Upper lobe of left lung (tissue), 4 donors: ENCODE data around the gene VAV2.

ENCODE experiments used
- CTCF ChIP-seq, 6 experiments: fragments of 450-650 bp in 4 of 6; fragments of 200-600 bp in 2 of 6; sonication (generic) in 2 of 6; IDR thresholded peaks; one replicate each; pipeline ENCODE4 v1.5.1; 2016 to 2019; ENCODE audit warnings: antibody characterized with exemption in 6 of 6
- POLR2AphosphoS5 ChIP-seq, 2 donors: sonication (generic); formaldehyde crosslinking; IDR thresholded peaks; one replicate each; pipeline ENCODE4 v1.5.1; 2017; ENCODE audit warnings: antibody characterized with exemption in 2 of 2

GRCh38 chr9:133938753-133939152 is 53.4 kb downstream of the VAV2 start:
- TF ChIP-seq CTCF (IDR thresholded peaks at IDR 0.05), result no peak
- TF ChIP-seq POLR2AphosphoS5 (IDR thresholded peaks at IDR 0.05), result no peak
